ENCODE measurements around the gene CIAO2A.
"Not testable (repeated sequence)": the region's sequence is repeated elsewhere in the genome, so short reads cannot be mapped to it uniquely, and the experiment has no call there.

Gene CIAO2A

GRCh38 chr15:64070965-64071851 lies 22.4 kb downstream of the CIAO2A start:
- no peak for FAIRE-seq

- FAIRE-seq: no peak
Observed at GRCh38 chr15:64070106-64070505, 23.5 kb downstream of the CIAO2A start.

GRCh38 chr15:64068133-64068532 lies 25.5 kb downstream of the CIAO2A start:
- no peak for FAIRE-seq

- no peak for FAIRE-seq
Observed at GRCh38 chr15:64067564-64068030, 26.0 kb downstream of the CIAO2A start.

GRCh38 chr15:64066451-64066850 lies 27.2 kb downstream of the CIAO2A start:
- no peak for FAIRE-seq

- no peak for FAIRE-seq
Observed at GRCh38 chr15:64060716-64061115, 32.9 kb downstream of the CIAO2A start.

- not testable (repeated sequence) for FAIRE-seq
Observed at GRCh38 chr15:64059104-64059503, 34.5 kb downstream of the CIAO2A start.

- FAIRE-seq: no peak
Observed at GRCh38 chr15:64058279-64058678, 35.4 kb downstream of the CIAO2A start.

GRCh38 chr15:64053674-64054073 lies 40.0 kb downstream of the CIAO2A start:
- not testable (repeated sequence) for FAIRE-seq

- FAIRE-seq: no peak
Observed at GRCh38 chr15:64052925-64053491, 40.6 kb downstream of the CIAO2A start.

- FAIRE-seq: no peak
Observed at GRCh38 chr15:64051407-64052259, 42.0 kb downstream of the CIAO2A start.

GRCh38 chr15:64051093-64051402 lies 42.6 kb downstream of the CIAO2A start:
- no peak for FAIRE-seq

- no peak for FAIRE-seq
Observed at GRCh38 chr15:64050281-64051092, 43.2 kb downstream of the CIAO2A start.

GRCh38 chr15:64048781-64049460 lies 44.7 kb downstream of the CIAO2A start:
- no peak for FAIRE-seq

- no peak for FAIRE-seq
Observed at GRCh38 chr15:64046421-64047153, 47.1 kb downstream of the CIAO2A start, which contains the start of gene DAPK2. Gene DAPK2 (minus strand): TSS chr15:64046485. CDS start chr15:64040261, 6,224 bp downstream.

GRCh38 chr15:64045774-64046420 lies 47.7 kb downstream of the CIAO2A start:
- FAIRE-seq: no peak

- no peak for FAIRE-seq
Observed at GRCh38 chr15:64045101-64045435, 48.6 kb downstream of the CIAO2A start.

GRCh38 chr15:64044300-64045100 lies 49.1 kb downstream of the CIAO2A start:
- no peak for FAIRE-seq

- FAIRE-seq: no peak
Observed at GRCh38 chr15:64038878-64039610, 54.6 kb downstream of the CIAO2A start.

Data from A204.1 (cell line).